GM10847 (cell line): ENCODE data around the gene MZB1.

ENCODE experiments used
- POLR2A ChIP-seq: IDR thresholded peaks from 2 replicates; pipeline ENCODE4 v1.6.1; 2011; ENCODE audit not compliant: insufficient read length; ENCODE audit errors: extremely low read depth

Gene MZB1

GRCh38 chr5:139387611-139388197 lies 2.0 kb downstream of the MZB1 start:
- no peak for TF ChIP-seq POLR2A

GRCh38 chr5:139386050-139386438 lies 3.7 kb downstream of the MZB1 start:
- no peak for TF ChIP-seq POLR2A

- no peak for TF ChIP-seq POLR2A
Measured at GRCh38 chr5:139385061-139386049, 4.4 kb downstream of the MZB1 start.

GRCh38 chr5:139384591-139385051 lies 5.1 kb downstream of the MZB1 start:
- TF ChIP-seq POLR2A, result peak; percentile 36

GRCh38 chr5:139383993-139384590 lies 5.6 kb downstream of the MZB1 start:
- TF ChIP-seq POLR2A, result peak; percentile 2

- TF ChIP-seq POLR2A, result peak; percentile 2
Measured at GRCh38 chr5:139383275-139383992, 6.3 kb downstream of the MZB1 start, which contains the start of gene SLC23A1. TSS of gene SLC23A1 (minus strand) at chr5:139383297. CDS start at chr5:139383253, 44 bp downstream.

- TF ChIP-seq POLR2A, result no peak
Measured at GRCh38 chr5:139382807-139383206, 6.9 kb downstream of the MZB1 start.

- TF ChIP-seq POLR2A, result no peak
Measured at GRCh38 chr5:139381837-139382761, 7.6 kb downstream of the MZB1 start.

GRCh38 chr5:139379626-139380449 lies 9.9 kb downstream of the MZB1 start:
- TF ChIP-seq POLR2A, result no peak

- no peak for TF ChIP-seq POLR2A
Measured at GRCh38 chr5:139378941-139379361, 10.8 kb downstream of the MZB1 start.

- TF ChIP-seq POLR2A, result no peak
Measured at GRCh38 chr5:139378101-139378825, 11.4 kb downstream of the MZB1 start.

GRCh38 chr5:139377226-139377625 lies 12.5 kb downstream of the MZB1 start:
- TF ChIP-seq POLR2A, result no peak
